GM12892 (cell line): Measurements from ENCODE around the gene SKA3. TPM values are rescaled to one million over a fixed set of nuclear protein-coding genes. Genes with fewer than 3 reads are reported as not detected.
A peak's percentile ranks its signal among the peaks of the same experiment; 100 is the strongest.
"Not testable (repeated sequence)": the region's sequence is repeated elsewhere in the genome, so short reads cannot be mapped to it uniquely, and the experiment has no call there.

Experiments
- DNase-seq: peaks from one replicate; pipeline ENCODE4 v3.0.0; 2011; ENCODE audit not compliant: insufficient read length
- FAIRE-seq: peaks from 2 replicates; lab custom pipeline; 2011; peaks lifted over from hg19 to GRCh38; lab: Jason Lieb, UNC
- POLR2A ChIP-seq: IDR thresholded peaks from 2 replicates; pipeline ENCODE4 v1.6.1; 2011; ENCODE audit warnings: low read depth, low read length, control low read depth
- POLR2AphosphoS5 ChIP-seq: IDR thresholded peaks from 2 replicates; pipeline ENCODE4 v1.6.1; 2011; ENCODE audit warnings: low read depth, low read length, control low read depth
- TAF1 ChIP-seq: IDR thresholded peaks from 2 replicates; pipeline ENCODE4 v1.6.1; 2011; ENCODE audit warnings: low read depth, mild to moderate bottlenecking, control low read depth, low read length, borderline replicate concordance
- polyA plus RNA-seq: library from polyadenylated mRNA; unstranded; fragments of >200 nt; gene quantifications from one replicate; pipeline ENCODE4 v1.2.1, GENCODE V29; 2012; ENCODE audit warnings: missing spikeins, inconsistent platforms; ENCODE audit not compliant: missing spikeins

Gene SKA3
- polyA plus RNA-seq, result 14.7 TPM

DNA sequence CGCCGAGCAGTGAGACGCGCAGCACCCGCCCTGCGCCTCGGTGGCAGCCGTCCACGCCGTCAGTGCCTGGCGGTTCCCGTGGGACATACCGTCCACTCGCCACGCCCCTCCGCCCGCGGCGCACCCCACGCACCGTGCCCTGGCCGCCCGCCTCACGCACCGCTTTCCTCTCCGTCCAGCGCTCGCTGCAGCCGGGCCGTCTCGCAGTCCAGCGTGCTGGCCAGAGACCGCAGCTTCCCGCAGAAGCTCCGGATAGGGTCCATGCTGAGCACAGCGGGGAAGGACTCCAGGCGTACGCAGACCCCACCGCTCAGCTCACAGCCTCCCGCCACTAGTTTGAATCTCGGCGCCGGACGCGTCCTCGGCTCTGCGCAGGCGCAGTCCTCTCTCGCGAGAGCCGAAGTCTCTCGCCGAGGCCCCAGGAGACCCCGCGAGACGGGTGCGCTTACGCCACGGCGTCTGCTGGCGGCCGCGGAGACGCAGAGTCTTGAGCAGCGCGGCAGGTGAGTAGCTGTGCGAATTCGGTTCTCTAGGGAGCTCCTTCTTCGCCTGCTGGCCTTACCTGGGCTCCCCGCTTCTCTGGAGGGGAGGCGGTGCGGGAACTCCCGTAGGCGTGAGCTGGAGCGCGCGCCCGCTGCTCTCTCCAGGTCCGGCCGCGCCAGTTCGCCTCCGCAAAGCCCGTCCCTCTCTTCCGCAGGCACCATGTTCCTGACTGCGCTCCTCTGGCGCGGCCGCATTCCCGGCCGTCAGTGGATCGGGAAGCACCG, at the start of gene SKA3, which contains the start of gene MRPL57:
TSS of gene SKA3 (minus strand) at position 338 of the 767 bp plus-strand sequence. CDS start at position 263, 75 bp downstream.
TSS of gene MRPL57 (plus strand) at position 444 of the 767 bp plus-strand sequence. CDS start at position 703, 259 bp downstream.
- peak; percentile 96 for FAIRE-seq
- TF ChIP-seq POLR2A (peak; percentile 98), TAF1 (peak; percentile 90), POLR2AphosphoS5 (peak; percentile 98)
- DNase-seq, result peak; percentile 86

DNA sequence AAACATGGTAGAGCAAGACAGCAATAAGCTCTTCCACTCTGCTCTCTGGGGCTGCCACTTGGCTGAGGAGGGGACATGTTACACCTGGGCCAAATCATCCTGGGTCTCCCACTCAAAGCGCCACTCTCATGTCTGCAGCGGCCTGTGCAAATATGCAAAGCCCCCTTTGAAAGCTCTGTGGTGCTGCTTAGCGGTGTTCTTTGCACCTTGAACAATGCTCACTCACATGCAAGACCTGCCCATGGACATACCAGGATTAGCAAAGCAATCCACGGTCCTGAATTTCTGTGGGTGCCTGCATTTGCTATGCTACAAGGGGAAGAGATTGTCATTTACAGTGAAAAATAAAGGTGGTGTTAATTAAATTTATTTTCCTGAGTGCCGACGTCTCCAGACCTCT, 48.7 kb upstream of the SKA3 start:
- no peak for FAIRE-seq
- no peak for DNase-seq
- TF ChIP-seq POLR2AphosphoS5 (no peak), TAF1 (no peak), POLR2A (no peak)

- TF ChIP-seq POLR2AphosphoS5, result no peak
- TF ChIP-seq TAF1, result no peak
- TF ChIP-seq POLR2A, result no peak
- no peak for FAIRE-seq
- no peak for DNase-seq
Measured at GRCh38 chr13:21221268-21221667, 44.9 kb upstream of the SKA3 start.

- not testable (repeated sequence) for DNase-seq, FAIRE-seq
Measured at GRCh38 chr13:21219716-21220115, 43.4 kb upstream of the SKA3 start.

- DNase-seq, result no peak
- no peak for FAIRE-seq
- TF ChIP-seq POLR2AphosphoS5 (no peak), TAF1 (no peak), POLR2A (no peak)
Measured at GRCh38 chr13:21219036-21219381, 42.7 kb upstream of the SKA3 start.

DNA sequence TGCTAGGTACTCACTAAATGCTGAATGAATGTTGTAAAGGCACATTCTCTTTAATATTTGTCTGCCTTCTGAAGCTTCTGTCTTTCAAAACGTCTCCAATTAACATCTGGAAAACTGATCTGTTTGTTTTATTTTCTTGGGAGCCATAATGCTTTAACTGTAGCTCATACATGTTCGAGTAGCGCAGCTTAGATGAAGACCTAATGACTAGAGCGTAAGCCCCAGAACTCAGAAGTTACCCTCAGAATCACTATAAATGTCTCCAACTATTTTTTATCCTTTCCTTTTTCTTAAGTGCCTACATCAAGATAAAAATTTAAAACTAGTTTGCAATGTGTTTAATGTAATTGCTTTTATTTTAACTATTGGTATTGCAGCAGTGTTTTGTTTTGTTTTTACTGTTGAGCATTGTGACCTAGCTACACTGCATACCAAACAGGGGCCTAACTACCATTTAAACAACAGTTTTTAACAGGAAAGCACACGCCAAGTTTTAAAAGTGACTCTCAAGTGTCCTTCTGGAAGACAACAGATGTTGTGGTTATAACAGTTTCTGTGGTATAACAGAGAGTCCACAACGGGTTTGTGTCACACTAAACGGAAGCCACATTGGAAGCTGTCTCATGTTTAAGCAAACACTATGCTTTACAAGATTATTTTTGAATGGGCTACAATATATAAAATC, 42.1 kb upstream of the SKA3 start:
- no peak for DNase-seq
- TF ChIP-seq POLR2A, result no peak
- no peak for TF ChIP-seq TAF1
- TF ChIP-seq POLR2AphosphoS5, result no peak
- FAIRE-seq, result peak; percentile 87

DNA sequence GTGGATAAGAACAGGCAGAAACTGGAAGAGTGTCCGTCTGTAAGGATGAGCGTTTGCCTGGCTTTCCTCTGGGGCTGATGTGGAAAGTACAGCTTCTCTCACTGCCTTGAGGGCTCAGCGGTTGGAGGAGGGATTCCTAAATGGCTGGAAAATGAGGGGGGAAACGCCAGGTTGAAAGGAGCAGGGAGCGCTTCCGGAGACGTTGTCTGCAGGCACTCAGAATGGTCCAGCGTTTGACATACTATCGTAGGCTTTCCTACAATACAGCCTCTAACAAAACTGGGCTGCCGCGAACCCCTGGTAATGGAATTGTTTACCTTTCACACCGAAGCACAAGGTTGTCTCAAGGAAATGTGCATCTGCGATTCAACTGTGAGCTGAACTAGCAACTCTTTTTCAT, 40.0 kb upstream of the SKA3 start:
- no peak for TF ChIP-seq POLR2AphosphoS5
- TF ChIP-seq TAF1, result no peak
- TF ChIP-seq POLR2A, result no peak
- DNase-seq (no peak), FAIRE-seq (no peak)

DNA sequence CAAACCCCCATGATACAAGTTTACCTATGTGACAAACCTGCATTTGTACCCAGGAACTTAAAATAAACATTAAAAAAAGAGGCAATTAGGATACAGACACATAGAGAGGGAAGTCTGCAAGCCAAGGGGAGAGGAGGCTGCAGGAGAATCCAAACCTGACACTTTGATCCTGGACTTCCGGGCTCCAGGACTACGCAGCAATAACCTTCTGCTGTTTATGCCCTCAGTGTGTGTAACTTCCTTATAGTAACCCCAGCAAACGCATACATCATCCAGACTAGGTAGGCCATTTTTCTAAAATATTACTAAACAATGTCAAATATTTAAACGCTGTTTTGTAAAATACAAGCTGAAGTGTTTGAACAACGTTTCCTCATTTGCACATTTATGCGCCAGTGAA, 39.1 kb upstream of the SKA3 start:
- FAIRE-seq, DNase-seq: not testable (repeated sequence)

DNA sequence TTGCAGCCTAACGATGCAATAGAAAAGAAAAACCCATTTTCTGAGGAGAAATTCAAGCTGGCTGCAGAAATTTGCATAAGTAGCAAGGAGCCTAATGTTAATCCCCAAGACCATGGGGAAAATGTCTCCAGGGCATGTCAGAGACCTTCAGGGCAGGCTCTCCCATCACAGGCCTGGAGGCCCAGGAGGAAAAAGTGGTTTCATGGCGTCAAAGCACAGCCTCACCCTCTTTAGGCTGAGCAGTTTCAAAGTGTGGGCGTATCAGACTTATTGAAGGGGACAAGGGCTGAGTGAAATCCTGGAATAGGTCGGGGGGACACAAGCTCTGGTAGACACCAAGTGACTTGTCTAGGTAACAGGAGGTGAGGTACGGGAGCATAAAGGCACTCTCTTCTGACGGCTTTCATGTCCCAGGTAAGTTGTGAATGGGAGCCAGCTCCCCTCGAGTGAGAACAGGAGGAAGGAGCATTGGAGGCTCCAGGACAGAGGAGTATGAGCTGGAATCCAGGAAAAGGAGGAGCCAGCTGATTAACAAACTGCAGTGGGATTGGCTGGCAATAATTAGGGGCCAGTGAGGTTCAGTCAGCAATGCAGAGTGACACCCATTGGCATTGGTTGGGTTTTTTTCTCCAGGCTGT, 35.9 kb upstream of the SKA3 start:
- no peak for FAIRE-seq

DNA sequence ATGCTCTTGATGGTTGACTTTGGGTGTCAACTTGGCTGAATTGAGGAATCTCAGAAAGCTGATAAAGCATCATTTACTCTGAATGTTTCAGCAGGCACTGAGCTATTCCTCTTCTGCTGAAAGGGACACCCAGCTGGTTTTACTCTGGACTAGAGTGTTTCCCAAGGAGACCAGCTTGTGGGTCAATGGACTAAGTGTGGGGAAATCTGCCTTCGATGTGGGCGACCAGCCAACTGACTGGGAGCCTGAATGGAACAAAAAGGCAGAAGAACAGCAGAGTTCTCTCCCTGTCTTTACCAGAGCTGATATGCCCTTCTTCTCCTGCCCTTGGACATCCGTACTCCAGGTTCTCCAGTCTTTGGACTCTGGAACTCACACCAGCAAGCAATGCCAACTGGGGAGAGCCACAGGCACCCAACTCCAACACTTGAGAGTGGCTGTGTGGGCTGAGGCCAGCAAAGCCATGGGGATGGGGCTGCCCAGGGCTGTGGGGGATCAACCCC, 32.4 kb upstream of the SKA3 start:
- no peak for TF ChIP-seq TAF1
- TF ChIP-seq POLR2A, result no peak
- TF ChIP-seq POLR2AphosphoS5, result no peak
- FAIRE-seq, result no peak
- DNase-seq, result no peak

More for the DNA sequence above, 35.9 kb upstream of the SKA3 start:
- TF ChIP-seq TAF1, result no peak
- DNase-seq, result no peak

GRCh38 chr13:21202767-21203531, 26.6 kb upstream of the SKA3 start:
- DNase-seq, result no peak
- FAIRE-seq, result no peak
- TF ChIP-seq POLR2A, result no peak

DNA sequence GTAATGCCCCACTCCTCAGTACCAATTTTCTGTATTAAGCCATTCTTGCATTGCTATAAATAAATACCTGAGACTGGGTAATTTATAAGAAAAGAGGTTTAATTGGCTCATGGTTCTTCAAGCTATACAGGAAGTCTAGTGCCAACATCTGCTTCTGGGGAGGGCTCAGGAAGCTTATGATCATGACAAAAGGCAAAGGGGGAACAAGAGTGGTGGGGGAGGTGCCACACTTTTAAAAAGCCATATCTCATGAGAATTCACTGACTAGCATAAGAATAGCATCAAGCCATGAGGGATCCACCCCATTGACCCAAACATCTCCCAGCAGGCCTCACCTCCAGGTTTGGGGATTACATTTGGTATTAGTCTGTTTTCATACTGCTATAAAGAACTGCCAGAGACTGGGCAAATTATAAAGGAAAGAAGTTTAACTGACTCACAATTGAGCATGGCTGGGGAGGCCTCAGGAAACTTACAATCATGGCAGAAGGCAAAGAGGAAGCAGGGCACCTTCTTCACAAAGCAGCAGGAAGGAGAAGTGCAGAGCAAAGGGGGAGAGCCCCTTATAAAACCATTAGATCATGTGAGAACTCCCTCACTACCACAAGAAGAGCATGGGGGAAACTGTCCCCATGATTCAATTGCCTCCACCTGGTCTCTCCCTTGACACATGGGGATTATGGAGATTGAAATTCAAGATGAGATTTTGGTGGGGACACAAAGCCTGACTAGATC, 25.3 kb upstream of the SKA3 start:
- not testable (repeated sequence) for DNase-seq, FAIRE-seq

DNA sequence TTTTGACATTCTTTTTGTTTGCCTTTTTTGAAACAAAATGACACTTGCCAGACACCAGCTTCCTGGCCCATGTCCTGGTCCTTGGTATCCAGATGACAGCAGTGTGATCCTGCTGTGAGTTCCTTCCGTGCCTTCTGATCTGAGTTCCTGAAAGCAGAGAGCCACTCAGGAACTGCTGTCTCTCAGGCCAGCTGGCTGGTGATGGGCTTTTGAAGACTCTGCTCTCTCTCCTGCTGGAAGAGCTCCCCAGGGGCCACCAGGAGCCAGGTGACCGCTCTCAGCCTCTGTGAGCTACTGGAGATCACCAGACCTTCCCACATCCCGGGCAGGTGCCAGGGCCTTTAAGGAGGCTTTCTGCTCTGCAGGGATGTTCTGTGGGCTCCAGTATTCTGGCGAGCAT, 22.0 kb upstream of the SKA3 start:
- not testable (repeated sequence) for FAIRE-seq, DNase-seq

GRCh38 chr13:21197606-21198225, 21.4 kb upstream of the SKA3 start:
- not testable (repeated sequence) for DNase-seq, FAIRE-seq

DNA sequence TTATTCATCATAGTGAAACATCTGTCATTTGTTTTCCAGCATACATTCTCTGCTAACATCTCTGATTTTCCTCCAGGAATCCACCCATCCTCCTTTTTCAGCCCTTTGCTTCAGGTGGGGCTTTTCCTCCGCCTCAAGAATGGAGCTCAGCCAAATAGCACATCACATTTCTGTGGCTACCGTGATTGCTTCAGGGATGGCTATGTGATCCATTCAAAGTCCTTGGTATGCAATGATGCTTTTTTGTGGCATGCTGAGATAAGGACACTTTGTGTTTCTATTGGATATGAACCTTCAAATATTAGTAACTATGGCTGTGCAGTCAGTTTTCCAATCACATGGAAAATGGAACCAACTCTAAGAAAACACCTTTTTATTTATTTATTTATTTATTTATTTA, 18.4 kb upstream of the SKA3 start:
- not testable (repeated sequence) for DNase-seq
- FAIRE-seq, result peak; percentile 33
